HG03280 (cell line): ENCODE measurements around the gene RAPGEF1.
"Not testable (repeated sequence)": the region's sequence is repeated elsewhere in the genome, so short reads cannot be mapped to it uniquely, and the experiment has no call there.

Experiments used
- ATAC-seq: cut with Tn5 transposase; IDR thresholded peaks from one replicate; pipeline ENCODE4 v1.9.1; 2021; ENCODE audit warnings: mild to moderate bottlenecking, moderate library complexity; ENCODE audit not compliant: unreplicated experiment

RAPGEF1 gene

DNA sequence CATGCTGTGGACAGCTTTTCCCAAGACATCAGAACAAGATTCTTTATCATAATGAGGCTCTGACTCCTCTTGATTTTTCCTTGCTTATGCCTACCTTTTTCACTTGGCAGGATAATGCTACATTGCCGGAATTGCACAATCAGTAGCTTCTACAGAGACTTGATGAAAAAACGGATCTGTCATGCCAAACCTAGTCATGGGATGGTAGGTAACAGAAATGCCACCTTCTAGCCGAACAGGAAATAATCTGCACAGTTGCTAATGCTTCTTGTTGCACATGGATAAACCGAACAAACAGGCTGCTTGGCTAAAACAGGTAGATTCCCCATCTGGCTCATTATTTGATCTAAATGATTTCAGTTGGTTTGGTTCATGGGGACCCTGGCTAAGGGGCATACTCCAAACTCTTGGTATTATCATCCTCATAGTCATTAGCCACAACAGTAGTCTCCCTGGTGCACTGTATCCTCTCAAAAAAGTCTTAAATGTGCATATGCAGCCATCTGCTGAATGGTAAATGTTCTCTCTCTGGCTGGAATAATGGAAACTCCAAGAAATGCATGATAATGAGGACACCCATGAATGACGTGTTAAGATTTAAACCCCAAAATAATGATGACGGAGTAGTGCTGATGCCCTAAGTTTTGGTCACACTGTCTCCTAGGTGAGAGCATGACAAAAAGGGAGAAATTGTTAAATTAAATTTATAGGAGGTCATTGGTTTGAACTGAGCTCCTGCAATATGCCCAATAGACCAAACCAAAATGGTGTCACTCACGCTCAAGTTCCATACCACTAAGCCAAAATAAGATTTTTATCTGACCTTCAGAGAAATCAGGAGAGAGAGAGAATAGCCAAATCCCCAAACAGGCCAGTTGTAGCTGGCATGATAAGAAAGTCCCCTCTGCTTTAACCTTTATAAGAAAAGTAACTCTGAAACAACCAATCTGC lies 47.0 kb downstream of the RAPGEF1 start:
- ATAC-seq, result no peak

DNA sequence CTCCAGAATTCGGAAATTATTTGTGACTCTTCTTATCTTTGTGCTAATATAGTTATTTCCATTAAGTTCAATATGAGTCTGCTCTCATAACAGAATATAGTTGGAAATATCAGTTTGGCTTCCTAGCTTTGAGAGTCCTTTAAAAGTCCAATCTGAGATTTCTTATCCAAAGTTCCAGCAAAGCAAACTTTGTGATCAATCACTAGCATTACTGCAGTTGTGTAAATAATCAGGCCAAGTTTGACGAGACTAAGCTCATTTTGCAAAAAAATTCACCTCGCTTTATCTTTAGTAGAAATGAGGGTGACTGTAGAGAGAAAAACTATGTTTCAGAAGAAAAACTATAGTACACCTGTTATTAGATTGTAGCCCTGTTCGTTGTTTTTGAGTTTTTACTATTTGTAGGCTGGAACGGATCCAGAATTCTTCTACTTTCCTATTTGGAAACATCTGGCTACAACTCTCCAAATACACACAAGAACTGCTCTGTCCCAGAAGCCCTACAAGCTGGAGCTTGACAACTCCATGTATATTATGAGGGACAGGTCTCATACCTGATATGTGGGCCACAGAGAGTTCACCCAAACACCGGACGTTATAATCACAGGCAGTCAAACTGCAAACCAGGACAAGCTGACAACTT lies 47.8 kb downstream of the RAPGEF1 start:
- no peak for ATAC-seq

DNA sequence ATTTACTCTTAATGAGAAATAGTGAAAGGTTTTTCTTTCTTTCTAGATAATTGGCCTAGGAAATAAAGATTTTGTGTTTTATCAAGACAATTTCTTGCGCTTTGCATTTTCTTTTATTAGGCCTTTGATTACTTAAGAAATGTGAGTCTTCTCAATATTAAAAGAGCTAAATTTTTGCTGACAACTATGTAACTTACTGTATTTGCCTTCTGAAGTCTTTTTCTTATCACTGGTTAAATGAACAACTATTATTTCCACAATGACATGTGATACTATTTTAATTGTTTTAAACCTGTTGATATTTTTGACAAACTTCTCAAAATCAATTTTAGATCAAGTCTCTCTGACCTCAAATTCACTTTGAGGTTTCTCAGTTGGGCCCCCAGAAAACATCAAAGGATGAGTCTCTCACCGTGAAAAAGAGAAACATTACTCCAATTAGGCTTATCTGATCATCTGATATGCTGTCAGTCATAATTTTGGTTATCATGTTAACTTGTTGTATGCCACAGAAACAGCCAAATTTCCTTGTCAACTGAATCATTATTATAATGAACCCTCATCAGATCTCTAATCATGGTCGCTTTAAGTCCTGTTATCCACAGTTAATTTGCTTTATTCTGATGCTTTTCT lies 48.8 kb downstream of the RAPGEF1 start:
- no peak for ATAC-seq

DNA sequence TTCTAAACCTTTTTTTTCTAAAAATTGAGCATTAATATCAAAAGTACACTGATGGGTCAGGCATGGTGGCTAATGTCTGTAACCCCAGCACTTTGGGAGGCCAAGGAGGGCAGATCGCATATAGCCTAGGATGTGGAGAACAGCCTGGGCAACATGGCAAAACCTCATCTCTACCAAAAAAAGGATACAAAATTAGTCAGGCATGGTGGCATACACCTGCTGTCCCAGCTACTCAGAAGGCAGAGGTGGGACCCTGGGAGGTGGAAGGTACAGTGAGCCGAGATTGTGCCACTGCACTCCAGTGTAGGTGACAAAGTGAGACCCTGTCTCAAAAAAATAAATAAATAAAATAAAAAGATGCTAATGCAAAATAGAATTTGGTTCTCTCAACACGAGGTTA lies 49.4 kb downstream of the RAPGEF1 start:
- ATAC-seq, result no peak

DNA sequence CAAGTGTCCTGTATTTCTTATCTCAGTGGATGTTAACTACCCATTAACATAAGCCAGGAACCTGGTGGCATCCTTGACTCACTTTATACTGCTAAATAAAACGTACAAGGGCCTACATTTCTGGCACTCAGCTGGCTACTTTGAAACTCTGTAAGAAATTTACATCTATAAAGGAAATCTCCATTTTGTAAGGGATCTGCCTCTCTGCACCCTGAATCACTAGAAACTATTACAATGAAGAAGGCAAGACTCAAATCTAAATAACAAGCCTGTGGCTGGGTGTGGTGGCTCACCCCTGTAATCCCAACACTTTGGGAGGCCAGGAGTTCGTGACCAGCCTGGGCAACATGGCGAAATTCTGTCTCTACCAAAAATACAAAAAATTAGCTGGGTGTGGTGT lies 51.5 kb downstream of the RAPGEF1 start:
- no peak for ATAC-seq

DNA sequence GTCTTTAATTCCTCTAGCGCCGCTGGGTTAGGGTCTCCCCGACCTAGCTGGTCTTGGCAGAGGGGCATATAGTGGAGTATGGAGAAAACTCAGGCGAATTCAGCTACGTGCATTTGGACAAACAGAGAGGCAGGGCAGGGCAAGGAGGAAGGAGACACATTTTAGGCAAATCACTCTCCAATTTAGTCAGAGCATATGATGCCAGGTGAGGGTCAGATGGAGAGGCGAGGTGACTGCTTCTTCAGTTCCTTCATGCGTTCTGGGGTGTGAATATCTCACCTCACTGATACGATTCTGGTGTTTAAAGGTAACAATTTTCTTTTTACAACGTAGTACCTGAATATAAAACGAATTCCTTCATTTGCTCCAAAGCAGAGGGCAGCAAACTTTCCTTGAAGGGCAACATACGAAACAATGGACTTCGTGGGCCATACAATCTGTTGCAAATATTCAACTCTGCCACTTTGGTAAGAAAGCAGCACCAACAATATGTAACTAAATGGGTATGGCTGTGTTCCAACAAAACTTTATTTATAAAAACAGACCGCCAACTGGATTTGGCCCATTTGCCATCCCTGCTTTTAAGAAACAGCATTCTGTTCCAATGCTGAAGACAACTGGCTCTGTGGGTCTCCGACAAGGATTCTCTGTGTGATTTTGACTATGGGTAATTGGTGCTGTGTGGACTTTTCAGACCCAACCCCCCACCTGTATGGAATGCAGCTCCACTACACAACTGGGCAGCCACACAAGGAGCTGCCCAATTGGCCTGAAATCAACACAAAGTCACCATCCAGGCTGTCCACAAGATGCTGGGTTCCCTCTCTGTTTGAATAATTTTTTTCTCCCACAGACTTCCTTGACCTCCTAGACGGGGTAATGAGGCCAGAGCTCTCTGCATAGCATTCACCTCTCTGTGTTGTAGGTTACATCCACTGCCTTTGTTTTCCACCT lies 53.8 kb downstream of the RAPGEF1 start:
- ATAC-seq, result no peak

DNA sequence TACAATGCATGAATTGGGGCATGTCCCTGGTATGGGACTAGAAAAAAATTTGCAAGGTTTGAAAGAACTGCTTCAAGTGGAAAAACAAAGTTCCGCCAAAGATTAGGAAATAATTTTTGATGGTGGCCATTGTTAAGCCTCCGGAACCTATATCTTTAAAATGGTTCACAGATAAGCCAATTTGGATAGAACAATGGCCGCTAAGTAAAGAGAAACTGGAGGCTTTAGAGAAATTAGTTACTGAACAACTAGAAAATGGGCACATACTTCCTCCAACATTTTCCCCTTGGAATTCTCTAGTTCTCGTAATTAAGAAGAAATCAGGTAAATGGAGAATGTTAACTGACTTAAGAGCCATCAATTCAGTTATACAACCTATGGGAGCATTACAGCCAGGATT lies 56.8 kb downstream of the RAPGEF1 start:
- ATAC-seq, result not testable (repeated sequence)

DNA sequence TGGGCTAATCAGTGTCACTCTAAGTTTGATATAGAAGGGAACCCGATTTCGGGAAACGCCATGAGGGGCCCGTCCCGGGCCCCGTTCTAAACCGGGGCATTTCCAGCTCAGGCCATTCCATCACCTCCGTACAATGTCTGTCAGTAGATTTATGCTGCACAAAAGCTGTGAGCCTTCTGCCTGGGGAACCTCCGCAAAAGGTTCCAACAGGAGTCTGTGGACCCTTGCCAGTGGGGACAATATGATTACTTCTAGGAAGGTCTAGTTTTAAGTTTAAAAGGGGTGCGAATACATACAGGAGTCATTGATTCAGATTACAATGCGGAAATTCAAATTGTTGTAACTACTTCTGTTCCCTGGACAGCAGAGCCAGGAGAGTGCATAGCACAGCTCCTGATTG lies 57.6 kb downstream of the RAPGEF1 start:
- no peak for ATAC-seq

DNA sequence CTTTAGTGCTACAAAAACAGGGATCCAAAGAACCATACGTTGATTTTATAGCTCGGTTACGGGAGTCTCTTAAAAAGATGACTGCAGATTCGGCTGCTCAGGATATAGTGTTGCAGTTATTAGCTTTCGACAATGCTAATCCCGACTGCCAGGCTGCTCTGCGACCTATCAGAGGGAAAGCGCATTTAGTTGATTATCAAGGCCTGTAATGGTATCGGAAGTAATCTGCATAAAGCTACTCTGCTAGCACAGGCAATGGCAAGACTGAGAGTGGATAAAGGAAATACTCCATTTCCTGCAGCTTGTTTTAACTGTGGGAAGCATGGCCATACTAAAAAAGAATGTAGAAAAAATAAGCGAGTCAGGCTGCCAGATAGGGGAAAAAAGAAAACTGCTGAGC lies 58.0 kb downstream of the RAPGEF1 start:
- ATAC-seq, result not testable (repeated sequence)

DNA sequence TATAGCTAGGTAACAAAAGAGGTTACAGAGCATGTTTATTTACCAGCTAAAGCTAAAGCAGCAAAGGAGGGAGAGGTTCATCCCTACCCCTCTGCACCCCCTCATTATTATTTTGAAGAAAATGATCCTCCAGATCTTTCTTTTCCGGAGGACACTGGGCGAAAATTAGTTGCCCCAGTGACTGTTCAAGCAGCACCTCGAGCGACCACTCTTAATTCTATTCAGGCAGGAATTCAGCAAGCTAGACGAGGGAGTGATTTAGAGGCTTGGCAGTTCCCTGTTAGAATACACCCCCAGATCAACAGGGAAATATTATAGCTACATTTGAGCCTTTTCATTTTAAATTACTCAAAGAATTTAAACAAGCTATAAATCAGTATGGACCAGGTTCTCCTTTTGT lies 58.8 kb downstream of the RAPGEF1 start:
- not testable (repeated sequence) for ATAC-seq

DNA sequence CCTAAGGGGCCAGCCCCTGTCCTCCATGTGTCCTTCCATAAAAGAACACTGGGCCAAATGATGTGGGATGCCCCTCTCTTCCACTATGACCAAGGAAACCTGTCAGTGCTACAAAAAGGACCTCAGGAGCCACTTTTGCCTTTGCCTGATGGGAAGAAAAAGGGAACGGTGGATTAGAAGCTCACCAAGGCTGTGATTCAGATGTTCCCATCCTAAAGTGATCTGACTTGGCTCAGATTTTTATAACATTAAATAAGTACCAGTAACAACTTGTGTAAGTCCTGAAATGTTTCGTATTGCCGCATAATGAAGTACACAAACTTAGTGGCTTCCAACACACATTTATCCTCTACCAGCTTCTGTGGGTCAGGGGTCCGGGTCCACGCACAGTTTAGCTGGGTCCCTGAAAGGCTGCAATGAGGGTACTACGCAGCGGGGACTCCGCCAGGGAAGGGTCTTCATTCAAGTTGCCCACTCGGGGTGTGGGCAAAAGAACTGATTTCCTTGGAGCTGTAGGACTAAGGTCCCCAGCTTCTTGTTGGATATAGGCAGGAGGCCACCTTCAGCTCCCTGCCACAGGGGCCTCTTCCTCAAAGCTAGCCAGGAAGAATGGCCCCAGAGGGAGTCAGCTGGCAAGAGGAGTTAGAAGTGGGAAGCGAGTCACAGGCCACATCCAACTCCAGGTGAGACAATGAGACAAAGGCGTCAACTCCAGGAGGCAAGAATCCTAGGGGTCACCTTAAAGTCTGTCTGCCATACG lies 60.4 kb downstream of the RAPGEF1 start:
- ATAC-seq, result no peak

DNA sequence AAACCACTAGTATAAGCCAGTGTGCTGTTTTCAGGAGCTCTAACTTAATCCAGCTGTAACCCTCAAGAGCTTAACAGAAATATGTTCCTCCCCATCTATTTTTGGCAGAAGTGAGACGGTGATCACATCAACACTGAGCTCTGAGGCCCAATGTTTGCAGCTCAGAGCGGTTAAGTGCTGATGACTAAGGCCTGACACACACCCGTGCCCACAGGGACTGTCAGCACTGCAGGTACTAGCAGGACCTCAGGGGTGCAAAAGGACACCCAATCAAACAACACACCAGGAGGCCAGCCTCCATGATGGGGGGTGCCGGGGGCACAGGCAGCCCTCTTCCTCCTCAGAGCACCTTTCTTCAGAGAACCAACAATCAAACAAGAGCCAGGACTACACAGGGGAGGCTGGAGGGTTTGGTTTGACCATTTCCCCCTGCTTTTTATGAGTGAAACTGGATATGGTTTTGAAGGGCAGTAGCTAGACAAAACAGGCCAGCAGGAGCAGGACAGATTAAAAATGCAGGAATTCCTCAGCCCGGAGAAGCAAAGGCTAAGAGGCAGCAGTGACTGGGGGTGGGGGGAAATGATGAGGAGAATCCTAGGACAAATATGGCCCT lies 61.3 kb downstream of the RAPGEF1 start:
- peak; percentile 73 for ATAC-seq

DNA sequence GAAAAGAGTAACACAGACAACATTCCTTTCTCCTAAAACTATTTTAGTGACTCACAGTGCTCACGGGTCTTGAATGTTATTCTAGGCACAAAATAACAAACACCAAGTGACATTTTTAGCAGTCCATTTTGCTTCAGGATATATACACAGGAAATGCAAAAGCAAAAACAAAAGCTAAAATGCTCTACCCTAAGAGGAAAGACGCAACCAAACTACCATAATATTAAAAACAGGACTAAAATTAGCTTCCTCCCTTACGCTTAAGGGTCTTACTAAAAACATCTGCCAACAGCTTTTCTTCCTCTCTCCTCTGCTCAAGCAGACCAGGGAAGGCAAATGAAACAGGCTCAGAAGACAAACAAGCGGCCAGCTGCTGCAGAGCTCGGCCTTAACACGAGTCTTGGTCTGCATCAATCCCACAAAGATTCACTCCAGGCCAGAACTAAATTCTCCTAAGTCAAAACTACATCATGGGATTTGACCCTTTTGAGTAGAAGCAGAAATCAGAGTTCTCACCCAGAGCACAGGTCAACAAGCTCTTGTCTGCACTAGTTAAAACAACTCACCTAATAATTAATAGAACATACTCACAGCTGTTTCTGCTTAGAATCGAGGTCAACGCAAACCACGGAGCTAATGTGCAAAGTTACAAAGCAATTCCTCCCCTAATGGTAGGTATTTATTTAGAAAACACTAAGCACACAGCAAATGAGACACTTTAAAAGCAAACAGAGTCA lies 62.3 kb downstream of the RAPGEF1 start:
- no peak for ATAC-seq

DNA sequence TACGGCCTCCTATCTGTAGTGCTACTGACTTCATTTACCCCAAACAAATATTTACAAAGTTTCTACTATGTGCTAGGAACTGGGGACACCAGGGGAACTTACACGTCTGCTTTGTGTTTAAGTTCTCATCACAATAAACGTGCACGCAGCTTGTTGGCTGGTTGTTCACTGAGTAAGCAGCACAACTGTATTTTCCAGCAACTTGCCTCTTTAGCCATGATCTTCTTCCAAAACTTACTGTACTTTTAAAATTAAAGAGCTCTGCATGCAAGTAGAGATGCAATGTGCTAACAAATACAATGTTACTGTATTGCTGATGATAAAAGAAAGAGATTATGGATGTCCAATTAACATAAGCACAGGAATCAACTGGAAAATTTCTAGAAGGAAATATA lies 62.8 kb downstream of the RAPGEF1 start:
- ATAC-seq, result no peak

DNA sequence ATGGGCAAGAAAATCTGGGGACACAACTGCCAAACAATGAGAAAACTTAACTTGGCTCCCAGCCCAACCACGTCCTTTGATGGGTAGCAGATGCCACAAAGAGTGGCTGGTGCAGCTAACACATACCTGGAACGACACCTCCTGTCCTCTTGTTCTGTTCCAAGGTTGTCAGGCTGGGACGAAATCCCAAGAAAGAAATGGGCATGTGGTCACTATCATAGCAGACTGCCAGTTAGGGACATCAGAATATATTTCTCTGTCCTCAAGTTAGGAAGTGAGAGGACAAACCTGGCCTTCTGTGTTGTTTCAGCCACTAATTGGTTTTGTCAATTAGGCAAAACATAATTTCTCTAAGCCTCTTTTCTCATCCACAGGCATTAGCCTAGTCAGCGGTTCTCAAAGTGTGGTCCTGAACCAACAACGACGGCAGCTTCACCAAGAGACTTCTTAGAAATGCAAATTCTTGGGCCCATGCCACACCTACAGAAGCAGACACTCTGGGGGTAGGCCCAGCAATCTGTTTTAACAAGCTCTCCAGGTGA lies 63.4 kb downstream of the RAPGEF1 start:
- peak; percentile 44 for ATAC-seq

DNA sequence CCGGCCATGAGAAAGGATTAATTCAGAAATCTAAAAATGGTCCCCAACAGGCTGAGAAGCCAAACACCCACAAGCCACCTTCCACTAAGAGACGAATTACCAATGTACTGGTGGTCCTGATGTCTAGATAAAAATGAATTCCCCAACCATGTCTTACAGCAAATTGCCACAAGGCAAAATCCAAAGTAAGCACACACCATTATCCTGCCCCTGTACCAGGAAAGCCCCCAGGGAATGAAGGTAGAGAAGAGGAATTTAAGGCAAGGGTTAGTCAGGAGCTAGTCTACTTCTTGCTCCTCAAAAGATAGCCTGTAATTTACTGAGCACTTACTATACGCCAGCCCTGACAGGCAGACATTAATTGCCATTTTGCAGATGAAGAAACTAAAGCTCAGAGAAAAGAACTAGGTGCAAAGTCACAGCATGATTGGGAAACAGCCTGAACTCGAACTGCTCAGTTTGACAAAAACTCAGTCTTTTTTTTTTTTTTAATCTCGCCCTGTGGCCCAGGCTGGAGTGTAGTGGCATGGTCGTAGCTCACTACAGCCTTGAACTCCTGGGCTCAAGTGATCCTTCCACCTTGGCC lies 64.3 kb downstream of the RAPGEF1 start:
- ATAC-seq, result no peak

DNA sequence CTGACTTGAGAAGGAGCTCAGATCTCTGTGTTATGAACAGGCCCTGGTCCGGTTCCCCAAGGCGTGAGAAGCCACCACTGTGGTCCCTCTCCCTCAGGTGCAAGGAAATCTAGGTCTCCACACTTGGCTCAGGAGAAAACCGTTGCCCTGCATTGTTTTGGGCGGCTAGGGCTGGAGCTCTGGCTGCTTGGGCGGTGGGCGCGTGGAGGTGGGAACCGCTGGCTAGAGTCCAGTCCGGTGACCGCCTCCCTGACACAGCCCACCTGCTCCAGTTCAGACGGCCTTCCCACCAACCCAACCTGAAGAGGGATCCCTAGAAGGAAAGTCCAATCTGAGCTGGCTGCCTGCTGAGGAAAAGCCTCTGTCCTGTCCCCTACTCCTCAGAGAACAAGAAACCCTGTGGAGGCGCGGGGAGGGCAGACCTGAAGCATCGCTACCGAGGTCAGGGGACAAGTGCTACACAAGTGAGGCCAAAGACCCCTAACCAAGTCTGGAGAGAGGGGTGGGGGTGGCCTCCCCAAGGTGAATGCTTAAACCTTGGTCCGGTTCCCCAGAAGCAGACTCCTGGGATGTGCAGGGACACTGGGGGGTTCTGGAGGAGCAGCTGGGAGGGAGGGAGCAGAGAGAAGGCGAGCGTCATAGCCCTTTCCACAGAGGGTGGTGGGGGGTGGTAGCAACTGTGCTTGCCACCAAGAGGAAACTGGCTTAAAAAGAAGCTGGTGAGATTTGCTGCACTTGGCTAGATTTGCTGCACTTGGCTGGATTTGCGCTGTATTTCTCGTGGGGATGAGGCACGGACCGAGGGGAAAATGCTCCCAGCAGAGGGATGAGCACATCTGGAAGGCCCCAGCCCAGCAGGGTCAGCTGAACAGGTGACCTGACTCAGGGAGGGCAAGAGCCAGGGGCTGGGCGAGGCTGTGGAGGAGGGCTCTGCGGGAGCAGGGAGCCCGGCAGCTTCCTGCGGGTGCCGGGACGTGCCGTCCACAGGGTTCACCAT lies 65.2 kb downstream of the RAPGEF1 start:
- no peak for ATAC-seq
